22Rv1 (cell line): ENCODE data around the gene SYCN.
"Not testable (repeated sequence)": the region's sequence is repeated elsewhere in the genome, so short reads cannot be mapped to it uniquely, and the experiment has no call there.

Experiments
- H3K27ac ChIP-seq: fragments of 450-650 bp; 2 replicates; pipeline ENCODE4 v1.5.1; 2017
- ZFX ChIP-seq: fragments of 450-650 bp; IDR thresholded peaks from 2 replicates; pipeline ENCODE4 v1.6.1; 2017; ENCODE audit warnings: antibody characterized with exemption, borderline replicate concordance
- TF ChIP-seq, protein P1 (sequence below): fragments of 450-650 bp; IDR thresholded peaks from 2 replicates; pipeline ENCODE4 v1.5.1; 2017; ENCODE audit warnings: mild to moderate bottlenecking

Gene SYCN

DNA sequence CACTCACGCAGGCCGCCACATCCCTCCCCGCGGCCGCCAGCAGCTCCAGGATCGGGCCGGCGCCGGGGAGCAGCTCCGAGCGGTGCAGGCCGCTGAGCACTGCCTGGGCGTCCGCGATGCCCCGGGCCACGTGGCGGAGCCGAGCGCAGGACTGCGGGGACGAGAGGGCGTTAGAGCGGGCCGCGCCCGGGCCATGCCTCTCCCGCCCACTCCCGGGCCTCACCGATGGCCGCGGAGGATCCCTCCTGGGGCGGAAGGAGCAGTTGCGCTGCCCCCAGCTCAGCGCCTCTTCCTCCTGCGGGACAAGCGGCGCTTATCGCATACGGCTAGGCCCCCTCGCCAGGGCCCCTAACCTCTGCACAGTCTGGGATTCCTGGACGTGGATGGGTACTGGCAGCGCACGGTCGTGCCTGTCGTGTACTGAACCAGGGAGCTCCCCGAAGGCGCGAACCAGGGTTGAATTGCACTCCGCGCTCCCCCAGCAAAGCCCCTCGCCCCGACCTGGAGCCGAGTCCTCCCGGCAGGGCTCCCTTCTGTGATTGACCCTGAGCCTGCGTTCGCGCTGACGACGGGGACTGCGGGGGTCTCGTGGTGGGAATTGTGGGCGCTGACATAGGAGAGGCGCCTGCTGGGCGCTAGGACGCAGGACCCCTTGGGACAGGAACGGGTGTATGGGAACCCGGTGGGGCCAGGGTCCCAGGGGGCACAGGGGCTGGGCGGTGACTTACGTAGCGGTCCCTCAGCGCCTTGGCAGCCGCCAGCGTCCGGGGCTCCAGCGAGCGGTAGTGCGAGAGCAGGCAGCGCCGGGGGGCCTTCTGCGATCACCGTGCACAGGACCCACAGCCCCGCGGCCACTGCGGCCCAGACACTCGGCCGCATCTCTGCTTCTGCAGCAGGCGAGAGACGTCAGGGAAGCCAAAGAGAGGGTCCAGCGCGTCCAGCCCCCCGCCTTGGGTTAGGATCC is 43.9 kb upstream of the SYCN start:
- TF ChIP-seq, protein P1, sequence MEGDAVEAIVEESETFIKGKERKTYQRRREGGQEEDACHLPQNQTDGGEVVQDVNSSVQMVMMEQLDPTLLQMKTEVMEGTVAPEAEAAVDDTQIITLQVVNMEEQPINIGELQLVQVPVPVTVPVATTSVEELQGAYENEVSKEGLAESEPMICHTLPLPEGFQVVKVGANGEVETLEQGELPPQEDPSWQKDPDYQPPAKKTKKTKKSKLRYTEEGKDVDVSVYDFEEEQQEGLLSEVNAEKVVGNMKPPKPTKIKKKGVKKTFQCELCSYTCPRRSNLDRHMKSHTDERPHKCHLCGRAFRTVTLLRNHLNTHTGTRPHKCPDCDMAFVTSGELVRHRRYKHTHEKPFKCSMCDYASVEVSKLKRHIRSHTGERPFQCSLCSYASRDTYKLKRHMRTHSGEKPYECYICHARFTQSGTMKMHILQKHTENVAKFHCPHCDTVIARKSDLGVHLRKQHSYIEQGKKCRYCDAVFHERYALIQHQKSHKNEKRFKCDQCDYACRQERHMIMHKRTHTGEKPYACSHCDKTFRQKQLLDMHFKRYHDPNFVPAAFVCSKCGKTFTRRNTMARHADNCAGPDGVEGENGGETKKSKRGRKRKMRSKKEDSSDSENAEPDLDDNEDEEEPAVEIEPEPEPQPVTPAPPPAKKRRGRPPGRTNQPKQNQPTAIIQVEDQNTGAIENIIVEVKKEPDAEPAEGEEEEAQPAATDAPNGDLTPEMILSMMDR, result no peak
- no peak for TF ChIP-seq ZFX

DNA sequence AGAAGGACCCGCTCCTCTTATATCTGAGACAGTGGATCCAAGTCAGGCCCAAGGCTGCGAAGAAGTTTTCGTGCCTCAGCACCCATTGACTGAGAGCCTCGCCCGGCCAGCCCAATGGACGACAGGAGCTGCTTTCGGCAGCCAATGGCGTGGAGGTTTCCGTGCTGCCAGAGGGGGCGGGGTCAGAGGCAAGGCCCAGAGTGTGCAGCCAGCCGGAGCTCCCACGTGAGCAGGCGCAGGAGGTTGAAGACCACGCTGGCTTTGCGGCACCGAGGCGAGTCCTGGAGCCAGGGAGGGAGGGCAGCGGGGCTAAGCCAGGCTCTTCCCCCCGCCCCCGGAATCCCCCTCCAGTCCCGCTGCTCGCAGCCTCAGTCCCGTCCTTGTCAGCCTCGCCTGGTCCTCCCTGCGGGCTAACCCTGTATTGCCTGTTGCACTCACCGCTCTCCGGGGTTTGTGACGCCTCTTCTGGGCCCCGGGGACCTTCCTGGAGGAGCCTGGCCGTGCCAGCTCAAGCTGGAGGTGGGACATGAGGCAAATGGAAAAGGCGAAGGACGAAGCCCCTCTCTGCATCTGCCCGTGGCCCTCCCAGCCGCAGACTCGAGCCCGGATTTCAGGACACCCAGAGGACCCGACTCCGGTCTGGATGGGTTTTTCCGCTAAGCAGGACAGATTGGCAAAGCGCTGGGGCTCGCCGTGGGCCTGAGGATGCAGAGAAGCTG is 43.0 kb upstream of the SYCN start:
- H3K27ac ChIP-seq, result no peak overlapping the region
- TF ChIP-seq ZFX, result no peak
- TF ChIP-seq, protein P1, result no peak

More for the DNA sequence above, 43.9 kb upstream of the SYCN start:
- H3K27ac ChIP-seq, result no peak overlapping the region

DNA sequence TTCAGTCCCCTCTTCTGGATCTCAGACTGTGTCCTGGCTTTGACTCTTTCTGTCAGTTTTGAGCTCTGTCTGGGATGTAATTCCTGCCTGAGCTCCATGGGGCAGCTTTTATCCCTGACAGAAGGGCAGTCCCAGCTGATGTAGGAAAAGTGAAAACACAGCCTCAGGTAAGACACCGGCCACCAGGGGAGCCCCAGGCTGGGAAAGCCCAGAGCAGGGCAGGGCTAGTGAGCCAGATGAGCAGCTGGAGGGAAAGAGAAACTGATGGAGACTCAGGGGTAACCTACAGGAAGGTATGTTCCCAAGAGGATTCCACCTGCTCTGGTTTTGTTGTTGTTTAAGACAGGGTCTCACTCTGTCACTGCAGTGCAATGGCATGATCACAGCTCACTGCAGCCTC is 41.1 kb upstream of the SYCN start:
- H3K27ac ChIP-seq, result not testable (repeated sequence)

DNA sequence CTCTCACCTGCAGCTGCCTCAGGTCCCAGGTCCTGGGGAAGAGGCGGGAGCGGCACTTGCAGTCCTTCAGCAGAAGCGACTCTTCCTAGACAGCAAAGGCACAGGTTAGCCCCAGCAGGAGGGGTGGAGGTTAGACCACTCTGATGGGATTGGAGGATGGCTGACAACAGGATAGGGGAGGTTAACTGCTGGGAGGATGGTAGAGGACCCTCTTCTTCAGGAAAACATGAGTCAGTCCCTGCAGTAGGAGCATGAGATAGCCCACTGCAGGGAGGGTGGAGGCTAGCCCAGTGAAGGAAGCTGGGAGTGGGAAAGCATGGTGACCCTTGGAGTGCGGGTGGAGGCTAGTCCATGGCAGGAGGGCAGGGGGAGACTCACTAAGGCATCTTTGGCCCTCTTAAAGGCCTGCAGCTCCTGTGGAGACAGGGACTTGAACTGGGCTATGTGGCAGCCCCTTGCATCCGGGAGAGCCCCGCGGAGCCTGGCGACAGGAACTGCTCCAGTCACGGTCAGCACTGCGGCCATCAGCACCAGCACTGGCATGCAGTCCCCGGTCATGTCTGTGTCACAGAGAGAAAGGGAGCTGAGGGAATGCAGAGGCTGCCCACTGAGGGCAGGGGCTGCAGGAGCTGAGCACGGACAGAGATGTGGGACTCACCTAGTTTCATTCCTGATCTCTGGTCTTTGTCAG is 40.5 kb upstream of the SYCN start, which contains the start of gene IFNL3:
Gene IFNL3 (minus strand): TSS at position 597 of the 691 bp plus-strand sequence. CDS start 39 bp downstream, at position 558.
- not testable (repeated sequence) for H3K27ac ChIP-seq

DNA sequence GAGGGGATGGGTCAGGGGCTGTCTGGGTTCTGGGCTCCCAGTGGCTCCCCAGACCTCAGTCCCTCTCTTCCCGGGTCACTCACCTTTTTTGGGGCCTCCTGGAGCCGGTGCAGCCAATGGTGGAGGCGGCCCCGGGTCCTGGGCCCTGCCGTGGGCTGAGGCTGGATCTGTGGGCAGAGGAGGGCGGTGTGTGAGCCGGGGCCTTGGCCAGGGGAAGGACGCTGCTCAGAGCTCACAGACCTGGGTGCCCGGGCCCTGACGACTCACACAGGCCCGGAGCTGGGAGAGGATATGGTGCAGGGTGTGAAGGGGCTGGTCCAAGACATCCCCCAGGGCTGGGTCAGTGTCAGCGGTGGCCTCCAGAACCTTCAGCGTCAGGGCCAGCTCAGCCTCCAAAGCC is 39.7 kb upstream of the SYCN start:
- H3K27ac ChIP-seq, result not testable (repeated sequence)

DNA sequence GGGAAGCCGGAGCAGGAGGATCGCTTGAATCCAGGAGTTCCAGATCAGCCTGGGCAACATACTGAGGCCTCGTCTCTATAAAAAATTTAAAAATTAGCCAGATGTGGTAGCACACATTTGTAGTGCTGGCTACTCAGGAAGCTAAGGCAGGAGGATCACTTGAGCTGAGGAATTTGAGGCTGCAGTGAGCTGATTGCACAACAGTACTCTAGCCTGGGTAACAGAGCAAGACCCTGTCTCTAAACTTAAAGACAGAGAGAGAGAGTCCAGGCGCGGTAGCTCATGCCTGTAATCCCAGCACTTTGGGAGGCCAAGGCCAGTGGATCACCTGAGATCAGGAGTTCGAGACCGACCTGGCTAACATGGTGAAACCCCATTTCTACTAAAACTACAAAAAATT is 36.4 kb upstream of the SYCN start:
- no peak for TF ChIP-seq ZFX
- TF ChIP-seq, protein P1, result no peak
- H3K27ac ChIP-seq, result no peak overlapping the region

DNA sequence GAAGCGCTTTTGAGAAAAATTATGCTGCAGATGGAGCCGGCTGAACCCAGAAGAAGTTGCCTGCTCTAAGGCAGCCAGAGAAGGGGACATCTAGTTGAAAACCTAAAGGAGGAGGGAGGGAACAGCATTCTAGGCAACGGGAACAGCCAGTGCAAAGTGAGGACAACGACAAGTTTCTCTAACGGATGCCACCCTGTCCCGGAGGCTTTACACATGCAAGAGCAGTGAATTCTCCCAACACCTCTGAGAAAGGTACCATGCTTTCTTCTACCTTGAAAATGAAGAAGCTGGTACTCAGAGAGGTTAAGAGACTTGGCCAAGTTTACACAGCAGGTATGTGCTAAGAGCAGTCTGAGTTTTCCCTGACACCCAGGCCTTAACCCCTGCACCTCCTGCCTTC is 34.9 kb upstream of the SYCN start:
- no peak for TF ChIP-seq ZFX
- TF ChIP-seq, protein P1, result no peak

DNA sequence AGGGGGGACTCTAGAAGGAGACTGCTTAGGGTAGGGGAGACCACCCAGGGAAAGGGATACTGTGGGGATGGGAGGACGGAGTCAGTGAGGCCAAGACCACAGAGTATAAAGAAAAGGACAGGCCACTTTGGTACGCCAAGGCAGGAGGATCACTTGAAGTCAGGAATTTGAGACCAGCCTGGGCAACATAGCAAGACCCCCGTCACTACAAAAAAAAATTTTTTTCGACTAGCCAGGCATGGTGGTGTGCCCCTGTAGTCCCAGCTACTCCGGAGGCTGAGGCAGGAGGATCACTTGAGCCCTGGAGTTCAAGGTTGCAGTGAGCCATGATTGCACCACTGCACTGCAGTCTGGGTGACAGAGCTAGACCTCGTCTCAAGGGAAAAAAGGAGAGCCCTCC is 34.1 kb upstream of the SYCN start:
- TF ChIP-seq, protein P1, result no peak
- TF ChIP-seq ZFX, result no peak
- no peak overlapping the region for H3K27ac ChIP-seq

More for the DNA sequence above, 34.9 kb upstream of the SYCN start:
- no peak overlapping the region for H3K27ac ChIP-seq
